ENCODE data around the gene EZH2. TPM values are rescaled to one million over a fixed set of nuclear protein-coding genes. Genes with fewer than 3 reads are reported as not detected.

EZH2 gene
- total and polyA plus RNA-seq, 5 donors from 2014 or later, result 7.5 to 78.6 (median 11.7) TPM

DNA sequence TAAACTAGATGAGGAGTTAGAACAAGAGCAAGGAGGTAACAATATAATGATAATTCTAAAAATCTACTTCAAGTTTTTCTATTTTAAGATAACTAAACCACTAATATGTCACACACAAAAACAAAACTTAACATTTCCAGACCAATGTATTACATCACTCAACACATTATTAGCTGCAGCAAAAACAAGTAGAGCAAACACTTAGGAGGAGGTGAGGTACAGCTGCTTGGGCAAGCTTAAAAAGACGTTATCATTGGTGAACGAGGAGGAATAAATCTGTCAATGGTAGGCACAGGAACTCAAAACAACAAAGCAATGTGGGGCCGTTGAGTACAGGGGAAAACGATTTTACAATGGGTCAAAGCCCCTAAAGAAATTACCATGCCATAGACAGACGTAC, 58.8 kb downstream of the EZH2 start:
- H3K9me3 Mint-ChIP-seq, result no peaks in the 10 kb centered on the region
- Histone ChIP-seq H3K9me3 (ENCODE audit: control insufficient read depth in 2 of 2, low read length in 2 of 2) (no peaks in the 10 kb centered on the region), H3K27me3 (ENCODE audit: control insufficient read depth, insufficient read depth, low read length) (no peaks in the 10 kb centered on the region), H3K4me1 (ENCODE audit: control insufficient read depth, insufficient read depth, low read length, poor library complexity, severe bottlenecking) (no peaks in the 10 kb centered on the region), H3K36me3 (ENCODE audit: control insufficient read depth, insufficient read depth, low read length) (peaks cover 27% of the 10 kb centered on the region), H3K27ac (ENCODE audit: insufficient read depth, low read length, poor library complexity, severe bottlenecking) (no peak overlapping the region), H3K4me3 (ENCODE audit: low read depth, low read length) (no peak overlapping the region)
- peak overlapping the region in 1 of 3 donors; percentile 67 for H3K27ac Mint-ChIP-seq
- no peaks in the 10 kb centered on the region for H3K27me3 Mint-ChIP-seq
- H3K4me1 Mint-ChIP-seq, result peaks cover 0 to 1% (median under 1%) of the 10 kb centered on the region in 4 donors
- H3K36me3 Mint-ChIP-seq, result peaks cover 12% of the 10 kb centered on the region
- H3K4me3 Mint-ChIP-seq, result no peak overlapping the region
- DNase-seq (no peak), ATAC-seq (ENCODE audit: low read depth in 2 of 2) (no peak)

DNA sequence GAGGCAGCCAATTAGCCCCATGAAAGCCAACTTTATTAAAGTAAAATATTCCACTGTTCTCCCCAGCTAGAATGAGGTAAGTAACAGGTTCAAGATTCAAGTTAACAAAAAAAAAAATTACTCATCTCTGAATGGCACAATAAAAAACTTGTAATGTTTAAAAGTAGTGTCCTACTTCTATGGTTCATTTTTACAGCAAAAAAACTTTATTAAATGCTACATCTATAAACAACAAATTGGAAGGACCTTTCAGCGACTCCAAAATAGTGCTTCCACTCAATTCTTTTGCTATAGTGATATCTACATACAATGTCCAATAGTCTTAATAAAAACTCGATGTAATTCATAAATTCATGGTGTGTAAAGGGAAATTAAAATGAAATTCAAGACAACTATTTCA, 59.2 kb downstream of the EZH2 start:
- H3K9me3 Mint-ChIP-seq, result no peaks in the 10 kb centered on the region
- H3K27me3 ChIP-seq (ENCODE audit: control insufficient read depth, insufficient read depth, low read length), result no peaks in the 10 kb centered on the region
- no peak overlapping the region for H3K4me3 ChIP-seq (ENCODE audit: low read depth, low read length)
- H3K36me3 Mint-ChIP-seq, result peaks cover 15% of the 10 kb centered on the region
- H3K36me3 ChIP-seq (ENCODE audit: control insufficient read depth, insufficient read depth, low read length), result peaks cover 27% of the 10 kb centered on the region
- H3K4me1 Mint-ChIP-seq, result no peaks in the 10 kb centered on the region
- peak overlapping the region in 1 of 3 donors; percentile 67 for H3K27ac Mint-ChIP-seq
- no peak overlapping the region for H3K27ac ChIP-seq (ENCODE audit: insufficient read depth, low read length, poor library complexity, severe bottlenecking)
- ATAC-seq (ENCODE audit: low read depth in 2 of 2) (no peak), DNase-seq (no peak)
- H3K4me3 Mint-ChIP-seq, result no peak overlapping the region
- H3K9me3 ChIP-seq (ENCODE audit: control insufficient read depth in 2 of 2, low read length in 2 of 2), result no peaks in the 10 kb centered on the region
- H3K4me1 ChIP-seq (ENCODE audit: control insufficient read depth, insufficient read depth, low read length, poor library complexity, severe bottlenecking), result no peaks in the 10 kb centered on the region
- no peaks in the 10 kb centered on the region for H3K27me3 Mint-ChIP-seq

DNA sequence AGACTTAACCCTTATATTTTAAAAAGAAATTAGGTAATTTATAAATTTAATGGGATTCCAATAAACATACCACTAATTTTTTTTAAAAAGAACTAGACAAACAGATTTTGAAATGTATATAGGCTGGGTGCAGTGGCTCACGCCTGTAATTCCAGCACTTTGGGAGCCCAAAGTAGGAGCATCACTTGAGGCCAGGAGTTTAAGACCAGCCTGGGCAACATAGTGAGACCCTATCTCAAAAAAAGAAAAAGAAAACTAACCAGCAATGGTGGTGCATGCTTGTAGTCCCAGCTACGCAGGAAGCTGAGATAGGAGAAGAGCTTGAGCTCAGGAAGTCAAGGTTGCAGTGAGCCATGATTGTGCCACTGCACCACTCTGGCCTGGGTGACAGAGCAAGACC, 62.7 kb downstream of the EZH2 start:
- H3K4me3 ChIP-seq (ENCODE audit: low read depth, low read length), result no peak overlapping the region
- peaks cover 34% of the 10 kb centered on the region for H3K36me3 ChIP-seq (ENCODE audit: control insufficient read depth, insufficient read depth, low read length)
- Mint-ChIP-seq H3K4me1 (no peaks in the 10 kb centered on the region), H3K36me3 (peaks cover 25% of the 10 kb centered on the region), H3K27ac (no peak overlapping the region), H3K27me3 (no peaks in the 10 kb centered on the region), H3K9me3 (no peaks in the 10 kb centered on the region), H3K4me3 (no peak overlapping the region)
- ATAC-seq (ENCODE audit: low read depth in 2 of 2) (no peak), DNase-seq (no peak)
- H3K27ac ChIP-seq (ENCODE audit: insufficient read depth, low read length, poor library complexity, severe bottlenecking), result no peak overlapping the region
- H3K9me3 ChIP-seq (ENCODE audit: control insufficient read depth in 2 of 2, low read length in 2 of 2), result no peaks in the 10 kb centered on the region
- H3K27me3 ChIP-seq (ENCODE audit: control insufficient read depth, insufficient read depth, low read length), result no peaks in the 10 kb centered on the region
- H3K4me1 ChIP-seq (ENCODE audit: control insufficient read depth, insufficient read depth, low read length, poor library complexity, severe bottlenecking), result peaks cover 3% of the 10 kb centered on the region

DNA sequence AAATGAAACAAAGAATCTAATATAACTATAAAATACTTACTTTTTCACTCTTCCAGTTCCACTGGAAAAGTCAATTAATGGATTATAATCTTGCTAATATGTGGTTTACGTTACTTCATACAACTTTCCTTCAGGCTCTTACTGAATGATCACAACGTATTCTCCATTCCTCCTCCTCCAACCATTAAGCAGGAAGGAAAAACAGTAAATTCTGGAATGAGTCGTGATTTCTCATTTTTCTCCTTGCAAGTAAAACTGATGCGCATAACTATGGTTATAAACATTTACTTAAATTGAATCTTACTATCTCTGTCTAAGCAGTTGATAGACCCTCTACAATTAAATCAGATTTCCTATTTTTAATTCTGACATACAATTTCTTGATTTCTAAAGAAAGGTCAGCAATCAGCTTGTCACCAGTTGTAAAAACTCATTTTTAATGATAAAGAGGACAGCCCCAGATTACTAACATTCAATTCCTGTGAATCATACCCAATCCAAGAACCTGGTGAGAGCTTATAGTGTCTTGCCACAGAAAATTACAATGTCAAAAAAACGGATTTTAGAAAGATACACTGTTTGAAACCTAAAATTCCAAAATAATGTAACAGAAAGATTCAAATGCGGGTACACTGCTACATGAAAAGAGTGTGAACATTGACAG, 64.3 kb downstream of the EZH2 start:
- no peak overlapping the region for H3K4me3 Mint-ChIP-seq
- H3K9me3 Mint-ChIP-seq, result no peaks in the 10 kb centered on the region
- no peaks in the 10 kb centered on the region for H3K4me1 Mint-ChIP-seq
- peaks cover 25% of the 10 kb centered on the region for H3K36me3 Mint-ChIP-seq
- DNase-seq, result no peak
- Histone ChIP-seq H3K27me3 (ENCODE audit: control insufficient read depth, insufficient read depth, low read length) (no peaks in the 10 kb centered on the region), H3K9me3 (ENCODE audit: control insufficient read depth in 2 of 2, low read length in 2 of 2) (no peaks in the 10 kb centered on the region), H3K36me3 (ENCODE audit: control insufficient read depth, insufficient read depth, low read length) (peaks cover 36% of the 10 kb centered on the region), H3K4me1 (ENCODE audit: control insufficient read depth, insufficient read depth, low read length, poor library complexity, severe bottlenecking) (peaks cover 3% of the 10 kb centered on the region), H3K4me3 (ENCODE audit: low read depth, low read length) (no peak overlapping the region), H3K27ac (ENCODE audit: insufficient read depth, low read length, poor library complexity, severe bottlenecking) (no peak overlapping the region)
- no peaks in the 10 kb centered on the region for H3K27me3 Mint-ChIP-seq
- no peak for ATAC-seq (ENCODE audit: low read depth in 2 of 2)
- H3K27ac Mint-ChIP-seq, result no peak overlapping the region

DNA sequence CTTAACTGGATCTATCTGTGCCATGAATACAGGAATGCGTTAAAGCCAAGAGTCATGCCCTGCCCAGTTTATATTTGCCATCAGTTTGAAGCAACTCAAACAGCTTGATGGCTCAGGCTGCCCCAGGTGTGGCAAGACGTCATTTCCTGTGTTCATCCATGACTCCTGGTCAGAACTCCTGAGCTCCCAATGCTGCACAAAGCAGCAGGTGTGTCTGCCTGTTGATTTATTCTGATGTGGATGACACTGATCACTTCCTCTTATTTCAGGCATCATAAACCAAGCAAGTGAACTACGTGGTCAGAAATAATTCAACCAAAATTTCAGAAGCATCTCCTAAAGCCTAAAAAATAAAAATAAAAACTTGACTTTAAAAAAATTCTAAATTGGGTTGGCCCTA, 68.5 kb downstream of the EZH2 start:
- Mint-ChIP-seq H3K4me1 (peaks cover 0 to 19% (median 13%) of the 10 kb centered on the region in 4 donors), H3K27ac (peak overlapping the region in 1 of 3 donors; percentile 66), H3K4me3 (no peak overlapping the region), H3K36me3 (peaks cover 33% of the 10 kb centered on the region), H3K9me3 (no peaks in the 10 kb centered on the region), H3K27me3 (no peaks in the 10 kb centered on the region)
- Histone ChIP-seq H3K4me3 (ENCODE audit: low read depth, low read length) (no peak overlapping the region), H3K27ac (ENCODE audit: insufficient read depth, low read length, poor library complexity, severe bottlenecking) (no peak overlapping the region), H3K9me3 (ENCODE audit: control insufficient read depth in 2 of 2, low read length in 2 of 2) (no peaks in the 10 kb centered on the region), H3K4me1 (ENCODE audit: control insufficient read depth, insufficient read depth, low read length, poor library complexity, severe bottlenecking) (peaks cover 7% of the 10 kb centered on the region), H3K27me3 (ENCODE audit: control insufficient read depth, insufficient read depth, low read length) (no peaks in the 10 kb centered on the region), H3K36me3 (ENCODE audit: control insufficient read depth, insufficient read depth, low read length) (peaks cover 57% of the 10 kb centered on the region)
- DNase-seq (no peak), ATAC-seq (ENCODE audit: low read depth in 2 of 2) (no peak)

DNA sequence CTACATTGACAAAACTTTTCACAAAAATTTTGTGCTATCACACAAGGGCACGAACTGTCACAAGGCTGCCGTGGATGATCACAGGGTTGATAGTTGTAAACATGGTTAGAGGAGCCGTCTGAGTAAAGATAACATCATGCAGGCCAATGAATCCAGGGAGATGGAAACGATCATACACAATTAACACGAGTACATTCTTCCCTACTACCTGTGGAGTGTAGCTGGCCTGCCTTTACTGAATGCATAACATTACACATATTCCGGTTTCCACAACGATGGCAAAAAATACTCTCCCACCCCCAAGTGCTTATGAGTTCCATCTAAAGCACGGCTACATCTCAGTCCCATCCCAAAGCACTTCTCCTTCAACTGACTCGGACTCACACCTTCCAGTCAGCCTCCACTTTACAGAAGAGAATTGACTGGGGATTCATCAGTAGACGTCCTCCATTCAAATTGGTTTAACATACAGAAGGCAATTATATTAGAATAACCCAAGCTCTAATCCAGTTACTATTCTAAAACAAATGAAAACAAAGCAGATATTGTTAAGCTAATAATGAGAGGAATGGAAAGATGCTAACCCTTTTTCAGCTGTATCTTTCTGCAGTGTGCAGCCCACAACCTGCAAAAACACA, 69.0 kb downstream of the EZH2 start:
- Histone ChIP-seq H3K27ac (ENCODE audit: insufficient read depth, low read length, poor library complexity, severe bottlenecking) (no peak overlapping the region), H3K9me3 (ENCODE audit: control insufficient read depth in 2 of 2, low read length in 2 of 2) (no peaks in the 10 kb centered on the region), H3K27me3 (ENCODE audit: control insufficient read depth, insufficient read depth, low read length) (no peaks in the 10 kb centered on the region), H3K4me3 (ENCODE audit: low read depth, low read length) (no peak overlapping the region), H3K4me1 (ENCODE audit: control insufficient read depth, insufficient read depth, low read length, poor library complexity, severe bottlenecking) (peaks cover 7% of the 10 kb centered on the region), H3K36me3 (ENCODE audit: control insufficient read depth, insufficient read depth, low read length) (peaks cover 62% of the 10 kb centered on the region)
- DNase-seq, result no peak
- no peaks in the 10 kb centered on the region for H3K27me3 Mint-ChIP-seq
- H3K4me3 Mint-ChIP-seq, result no peak overlapping the region
- H3K36me3 Mint-ChIP-seq, result peaks cover 35% of the 10 kb centered on the region
- no peak for ATAC-seq (ENCODE audit: low read depth in 2 of 2)
- H3K9me3 Mint-ChIP-seq, result no peaks in the 10 kb centered on the region
- peak overlapping the region in 2 of 3 donors; percentile 21 to 66 for H3K27ac Mint-ChIP-seq
- peaks cover 0 to 19% (median 13%) of the 10 kb centered on the region in 4 donors for H3K4me1 Mint-ChIP-seq

DNA sequence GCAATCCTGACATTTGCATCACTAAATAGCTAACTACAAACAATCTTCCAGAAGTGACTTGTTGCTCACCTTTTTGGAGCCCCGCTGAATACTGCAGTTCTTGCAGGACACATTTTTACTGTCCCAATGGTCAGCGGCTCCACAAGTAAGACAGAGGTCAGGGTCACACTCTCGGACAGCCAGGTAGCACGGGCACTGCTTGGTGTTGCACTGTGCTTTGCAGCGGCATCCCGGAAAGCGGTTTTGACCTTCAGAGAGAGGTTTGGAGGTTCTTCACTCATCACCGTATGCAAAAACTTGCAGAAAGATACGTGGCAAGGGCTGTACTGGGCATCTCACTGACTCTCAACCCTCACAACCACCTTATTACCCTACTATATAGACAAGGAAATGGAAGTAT, 70.2 kb downstream of the EZH2 start:
- Mint-ChIP-seq H3K4me3 (no peak overlapping the region), H3K27me3 (no peaks in the 10 kb centered on the region), H3K4me1 (peaks cover 0 to 19% (median 13%) of the 10 kb centered on the region in 4 donors), H3K27ac (no peak overlapping the region), H3K9me3 (no peaks in the 10 kb centered on the region), H3K36me3 (peaks cover 37% of the 10 kb centered on the region)
- peaks cover 7% of the 10 kb centered on the region for H3K4me1 ChIP-seq (ENCODE audit: control insufficient read depth, insufficient read depth, low read length, poor library complexity, severe bottlenecking)
- H3K4me3 ChIP-seq (ENCODE audit: low read depth, low read length), result no peak overlapping the region
- no peak for ATAC-seq (ENCODE audit: low read depth in 2 of 2)
- H3K36me3 ChIP-seq (ENCODE audit: control insufficient read depth, insufficient read depth, low read length), result peaks cover 66% of the 10 kb centered on the region
- H3K27me3 ChIP-seq (ENCODE audit: control insufficient read depth, insufficient read depth, low read length), result no peaks in the 10 kb centered on the region
- no peaks in the 10 kb centered on the region for H3K9me3 ChIP-seq (ENCODE audit: control insufficient read depth in 2 of 2, low read length in 2 of 2)
- H3K27ac ChIP-seq (ENCODE audit: insufficient read depth, low read length, poor library complexity, severe bottlenecking), result no peak overlapping the region
- DNase-seq, result no peak

DNA sequence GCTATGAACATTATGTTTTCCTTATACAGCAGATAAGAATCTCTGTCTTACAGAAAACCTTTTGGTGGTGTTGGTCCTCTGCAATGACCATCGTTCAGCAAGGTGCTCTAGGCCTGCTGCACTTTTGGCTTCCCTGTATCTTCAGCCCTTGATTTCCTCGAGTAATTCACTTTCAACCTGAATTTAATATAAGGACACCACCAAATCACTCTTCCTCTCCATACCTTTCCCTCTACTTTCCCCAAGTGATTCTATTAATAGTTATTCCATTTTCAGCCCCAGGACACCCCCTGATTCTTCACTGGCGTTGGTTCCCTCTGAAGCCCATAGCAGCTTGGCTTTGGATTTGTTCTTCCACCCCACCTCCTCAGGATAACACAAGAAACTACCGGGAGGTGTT, 72.2 kb downstream of the EZH2 start:
- Histone ChIP-seq H3K9me3 (ENCODE audit: control insufficient read depth in 2 of 2, low read length in 2 of 2) (no peaks in the 10 kb centered on the region), H3K27me3 (ENCODE audit: control insufficient read depth, insufficient read depth, low read length) (no peaks in the 10 kb centered on the region), H3K4me1 (ENCODE audit: control insufficient read depth, insufficient read depth, low read length, poor library complexity, severe bottlenecking) (peaks cover 4% of the 10 kb centered on the region), H3K27ac (ENCODE audit: insufficient read depth, low read length, poor library complexity, severe bottlenecking) (no peak overlapping the region), H3K4me3 (ENCODE audit: low read depth, low read length) (no peak overlapping the region), H3K36me3 (ENCODE audit: control insufficient read depth, insufficient read depth, low read length) (peaks cover 70% of the 10 kb centered on the region)
- no peaks in the 10 kb centered on the region for H3K27me3 Mint-ChIP-seq
- DNase-seq (no peak), ATAC-seq (ENCODE audit: low read depth in 2 of 2) (no peak)
- H3K4me1 Mint-ChIP-seq, result peaks cover 0 to 19% (median 13%) of the 10 kb centered on the region in 4 donors
- no peak overlapping the region for H3K4me3 Mint-ChIP-seq
- peaks cover 28% of the 10 kb centered on the region for H3K36me3 Mint-ChIP-seq
- H3K9me3 Mint-ChIP-seq, result no peaks in the 10 kb centered on the region
- peak overlapping the region in 2 of 3 donors; percentile 34 to 70 for H3K27ac Mint-ChIP-seq
